GM12878 (cell line): ENCODE data around the gene RBSN. TPM values are rescaled to one million over a fixed set of nuclear protein-coding genes. Genes with fewer than 3 reads are reported as not detected.

Source experiments
- ATAC-seq: fragments of 200-7000 bp; cut with Tn5 transposase; 3 replicates; pipeline ENCODE4 v1.9.1; 2020; ENCODE audit warnings: mild to moderate bottlenecking, moderate library complexity
- BruUV-seq: library from RNA; stranded (reverse); fragments of 400-500 nt; replicated peaks from 2 replicates; lab custom pipeline; 2021; lab: Mats Ljungman, UMichigan
- CTCF ChIA-PET: fragments of 300-600 bp; sonication (Branson Sonifier 250); formaldehyde crosslinking; extraction: SDS; loops from one replicate; lab custom pipeline; 2021; ENCODE audit warnings: inconsistent platforms; lab: Yijun Ruan, JAX
- POLR2A ChIA-PET: fragments of 350-600 bp; formaldehyde crosslinking; extraction: SDS; loops from one replicate; lab custom pipeline; 2021; ENCODE audit warnings: inconsistent platforms; lab: Charles Lee
- RAD21 ChIA-PET: fragments of 300-600 bp; sonication (Branson Sonifier 250); formaldehyde crosslinking; loops from one replicate; lab custom pipeline; 2023; ENCODE audit warnings: antibody characterized with exemption; ENCODE audit not compliant: unreplicated experiment; lab: Charles Lee
- SMC1A ChIA-PET: fragments of 300-600 bp; sonication (Branson Sonifier 250); formaldehyde crosslinking; loops from one replicate; lab custom pipeline; 2023; ENCODE audit not compliant: unreplicated experiment, uncharacterized antibody; lab: Charles Lee
- DNase-seq: peaks from one replicate; pipeline ENCODE4 v3.0.0-alpha.2; 2011; ENCODE audit warnings: low read depth, low spot score
- FAIRE-seq: peaks from 3 replicates; lab custom pipeline; 2011; peaks lifted over from hg19 to GRCh38; lab: Jason Lieb, UNC
- H2AFZ ChIP-seq: 2 replicates; pipeline ENCODE4 v1.6.0; 2011; ENCODE audit warnings: low read depth, low read length, control low read depth; ENCODE audit not compliant: control insufficient read depth
- H3K27ac ChIP-seq: 2 replicates; pipeline ENCODE4 v1.5.1; 2011; ENCODE audit warnings: control low read depth; ENCODE audit not compliant: control insufficient read depth, insufficient read depth
- H3K27me3 ChIP-seq, 2 experiments: replicated peaks in 1 of 2; 2 replicates each; pipeline versions ENCODE4 v1.6.0 to v1.6.1; 2011; ENCODE audit warnings: low read length in 1 of 2; ENCODE audit not compliant: control insufficient read depth in 2 of 2, insufficient read depth in 2 of 2
- H3K36me3 ChIP-seq, 2 experiments: 2 replicates each; pipeline ENCODE4 v1.5.1; 2011; ENCODE audit warnings: low read length in 1 of 2; ENCODE audit not compliant: control insufficient read depth in 2 of 2, insufficient read depth in 2 of 2
- H3K4me1 ChIP-seq: 2 replicates; pipeline ENCODE4 v1.6.1; 2011; ENCODE audit warnings: mild to moderate bottlenecking, low read length, moderate library complexity, mixed read lengths; ENCODE audit not compliant: control insufficient read depth, insufficient read depth
- H3K4me2 ChIP-seq: 2 replicates; pipeline ENCODE4 v1.6.0; 2011; ENCODE audit warnings: control low read depth; ENCODE audit not compliant: control insufficient read depth, insufficient read depth
- H3K4me3 ChIP-seq: fragments of 200-600 bp; sonication (generic); 2 replicates; pipeline ENCODE4 v1.5.1; 2016
- H3K79me2 ChIP-seq: 2 replicates; pipeline ENCODE4 v1.6.0; 2011; ENCODE audit warnings: low read length; ENCODE audit not compliant: control insufficient read depth, insufficient read depth
- H3K9ac ChIP-seq: 2 replicates; pipeline ENCODE4 v1.8.0; 2011; ENCODE audit warnings: low read length, control low read depth, mixed read lengths; ENCODE audit not compliant: control insufficient read depth, insufficient read depth
- H3K9me3 ChIP-seq: replicated peaks from 3 replicates; pipeline ENCODE4 v1.5.1; 2011; ENCODE audit warnings: mild to moderate bottlenecking, low read length; ENCODE audit not compliant: control insufficient read depth, insufficient read depth
- H4K20me1 ChIP-seq: 2 replicates; pipeline ENCODE4 v1.6.0; 2011; ENCODE audit not compliant: control insufficient read depth, insufficient read depth
- CBFB ChIP-seq: IDR thresholded peaks from 2 replicates; pipeline ENCODE4 v1.6.1; 2016; ENCODE audit warnings: antibody characterized with exemption, low read depth
- E2F8 ChIP-seq: fragments of 450-650 bp; IDR thresholded peaks from 2 replicates; pipeline ENCODE4 v1.6.1; 2018; ENCODE audit warnings: mild to moderate bottlenecking, low read depth, moderate library complexity; ENCODE audit not compliant: partially characterized antibody
- EED ChIP-seq: sonication (generic); IDR thresholded peaks from 2 replicates; pipeline ENCODE4 v1.6.1; 2016; ENCODE audit warnings: antibody characterized with exemption, low read depth
- IKZF1 ChIP-seq: fragments of 450-650 bp; conservative IDR thresholded peaks from 2 replicates; pipeline ENCODE4 v1.6.1; 2017; ENCODE audit warnings: antibody characterized with exemption, mild to moderate bottlenecking
- MLLT1 ChIP-seq: fragments of 450-650 bp; IDR thresholded peaks from 2 replicates; pipeline ENCODE4 v1.6.1; 2016; ENCODE audit warnings: mild to moderate bottlenecking
- NRF1 ChIP-seq: conservative IDR thresholded peaks from 2 replicates; pipeline ENCODE4 v1.6.1; 2011; ENCODE audit warnings: mild to moderate bottlenecking, low read depth, low read length, improper control_type of control experiment
- POU2F2 ChIP-seq: IDR thresholded peaks from 3 replicates; pipeline ENCODE4 v1.6.1; 2011; ENCODE audit warnings: low read depth, mild to moderate bottlenecking, low read length, borderline replicate concordance
- RUNX3 ChIP-seq: IDR thresholded peaks from 2 replicates; pipeline ENCODE4 v1.6.1; 2012; ENCODE audit warnings: low read length, inconsistent platforms
- SREBF2 ChIP-seq: IDR thresholded peaks from 2 replicates; pipeline ENCODE4 v1.6.1; 2012; ENCODE audit warnings: mild to moderate bottlenecking, low read length
- ZBTB33 ChIP-seq: fragments of 450-650 bp; IDR thresholded peaks from 2 replicates; pipeline ENCODE4 v1.6.1; 2017; ENCODE audit warnings: mild to moderate bottlenecking
- ZZZ3 ChIP-seq: IDR thresholded peaks from 2 replicates; pipeline ENCODE4 v1.6.1; 2011; ENCODE audit warnings: low read depth; ENCODE audit not compliant: control insufficient read depth, insufficient read length
- WGBS: methylation state at CpG from one replicate; pipeline ENCODE4 v1.1.6; 2016; ENCODE audit warnings: low lambda C conversion rate; ENCODE audit not compliant: insufficient replicate concordance, insufficient coverage; ENCODE audit errors: missing lambda C conversion rate; 5-methylcytosine and 5-hydroxymethylcytosine counted together
- in situ Hi-C: fragments of 300-500 bp; cut with MboI; formaldehyde crosslinking; loops from 9 replicates; pipeline ENCODE4 v1.14.3; 2018; ENCODE audit warnings: mixed read lengths
- intact Hi-C: fragments of 100-400 bp; cut with micrococcal nuclease; formaldehyde crosslinking; loops from one replicate; pipeline ENCODE4 v1.14.2; 2022; ENCODE audit not compliant: unreplicated experiment
- polyA plus RNA-seq, 11 experiments: library from polyadenylated mRNA; depleted of rRNA in 4 of 11; unstranded in 6 of 11; stranded (reverse) in 5 of 11; fragments of >200 nt; fragmentation: Nextera tagmentation in 4 of 11; fragmentation: Illumina TruSeq in 1 of 11; extraction: Ambion mirVana in 4 of 11; extraction: Trizol in 1 of 11; gene quantifications; 1 replicate in 1 of 11; 2 replicates in 10 of 11; pipeline versions ENCODE4 v1.2.1 to v1.2.3, GENCODE V29; 2011 to 2016; ENCODE audit warnings: inconsistent platforms in 2 of 11, missing spikeins in 2 of 11, low read depth in 1 of 11
- total RNA-seq, 4 experiments: library from RNA; depleted of rRNA in 3 of 4; stranded (reverse); fragments of >200 nt in 3 of 4; fragmentation: Illumina TruSeq in 1 of 4; extraction: Trizol in 1 of 4; gene quantifications; 2 replicates each; pipeline versions ENCODE4 v1.2.1 to v1.2.3, GENCODE V29; 2013 to 2021

Gene RBSN
- total and polyA plus RNA-seq, 10 of the 15 experiments (the other 5 are each of a cell fraction or from before 2014, with no cell fraction given): 2.0 to 17.5 (median 10.5) TPM

DNA sequence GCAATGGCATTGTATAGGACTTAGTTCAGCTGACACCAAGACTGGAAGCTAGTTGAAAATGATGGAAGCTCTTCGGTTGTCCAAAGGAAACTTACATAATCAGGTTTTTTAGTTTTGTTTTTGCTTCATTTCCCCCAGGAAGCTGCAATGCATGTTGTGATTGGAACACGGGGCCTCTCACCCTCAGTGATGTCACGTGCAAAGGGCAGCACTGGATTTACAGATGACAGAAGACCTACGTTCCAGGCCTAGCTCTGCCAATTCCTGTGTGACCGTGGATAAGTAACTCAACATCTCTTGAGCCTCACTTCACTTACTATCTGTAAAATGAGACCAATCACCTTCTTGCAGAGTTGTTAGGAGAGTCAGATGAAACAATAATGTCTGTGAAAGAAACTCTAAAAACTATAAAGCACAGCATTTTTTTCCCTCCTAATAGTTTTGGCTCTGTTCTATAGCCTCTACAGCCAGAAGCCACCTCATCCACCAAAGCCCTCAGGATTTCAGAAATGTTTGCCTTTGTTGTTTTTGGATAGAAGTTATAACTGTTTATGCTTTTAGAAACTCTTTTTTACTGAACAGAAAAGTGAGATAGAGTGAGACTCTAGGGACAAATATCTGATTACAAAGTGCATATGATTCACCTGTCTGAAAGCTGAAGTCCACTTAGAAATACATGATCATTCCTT lies 4.6 kb downstream of the RBSN start:
- Histone ChIP-seq H4K20me1 (no peaks in the 10 kb centered on the region), H3K27me3 (no peaks in the 10 kb centered on the region), H3K79me2 (peaks cover 13% of the 10 kb centered on the region), H3K36me3 (peaks cover 1 to 35% of the 10 kb centered on the region in 2 experiments), H3K9me3 (no peaks in the 10 kb centered on the region), H3K27ac (no peak overlapping the region), H3K4me2 (no peak overlapping the region), H3K4me1 (peaks cover 5% of the 10 kb centered on the region), H3K4me3 (no peak overlapping the region), H2AFZ (no peak overlapping the region), H3K9ac (no peak overlapping the region)
- intact Hi-C loops (no loop called here), in situ Hi-C loops (no loop called here)
- ChIA-PET POLR2A (no interaction called here), SMC1A (interaction anchor here (0.8 to 1.0 kb wide), 2 partner anchors 115 to 125 kb away, joined by 3 read pairs; no protein-coding TSS in a partner anchor), CTCF (interaction anchor here (1.3 kb wide), 1 partner anchor 14 kb away, joined by 3 read pairs; no protein-coding TSS in a partner anchor), RAD21 (no interaction called here)
- WGBS: 96% methylated on average over 5 of the region's 5 CpGs
- no TSS peak for BruUV-seq
- FAIRE-seq (no peak), DNase-seq (no peak), ATAC-seq (no peak)
- TF ChIP-seq E2F8 (no peak), EED (no peak)

DNA sequence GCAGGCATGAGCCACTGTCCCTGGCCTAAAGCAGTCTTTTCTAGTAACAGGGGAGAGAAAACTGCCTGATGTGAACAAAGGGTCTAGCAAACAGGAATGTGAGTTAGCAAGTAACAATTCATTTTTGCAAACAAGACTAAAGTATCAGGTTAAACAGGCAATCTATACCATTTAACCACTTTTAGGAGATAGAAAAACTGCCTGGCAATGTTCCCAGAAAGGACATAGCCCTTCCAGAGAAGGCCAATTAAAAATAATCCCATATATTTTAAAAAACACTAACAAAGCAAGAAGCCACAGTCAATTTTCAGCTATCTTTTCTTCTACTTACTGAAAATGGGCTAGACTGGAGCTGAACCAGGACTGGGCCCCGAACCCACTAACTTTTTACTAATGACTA lies 6.3 kb downstream of the RBSN start:
- peaks cover 3% of the 10 kb centered on the region for H3K4me1 ChIP-seq
- H4K20me1 ChIP-seq: no peaks in the 10 kb centered on the region
- H3K9ac ChIP-seq: no peak overlapping the region
- FAIRE-seq: no peak
- peaks cover 1 to 41% of the 10 kb centered on the region in 2 experiments for H3K36me3 ChIP-seq
- ChIA-PET RAD21 (no interaction called here), SMC1A (no interaction called here)
- H3K27me3 ChIP-seq: no peaks in the 10 kb centered on the region
- in situ Hi-C loops: no loop called here
- BruUV-seq: no TSS peak
- no peak for TF ChIP-seq RUNX3
- TF ChIP-seq NRF1: no peak
- TF ChIP-seq CBFB: no peak
- no peak for TF ChIP-seq IKZF1
- no peak for TF ChIP-seq ZBTB33
- TF ChIP-seq MLLT1: no peak
- no peak for TF ChIP-seq SREBF2
- TF ChIP-seq POU2F2: no peak
- no peak for TF ChIP-seq ZZZ3
- TF ChIP-seq, all 136 proteins: peak for 0
- ChIA-PET CTCF (interaction anchor here (1.2 to 2.2 kb wide), 3 partner anchors 15 to 169 kb away, joined by 3 to 10 read pairs (median 6); no protein-coding TSS in a partner anchor), POLR2A (interaction anchor here (1.0 kb wide), 1 partner anchor 22 kb away, joined by 3 read pairs; no protein-coding TSS in a partner anchor)
- ATAC-seq: no peak
- H3K27ac ChIP-seq: no peak overlapping the region
- 100% methylated on average over 1 of the region's 1 CpG for WGBS
- H3K9me3 ChIP-seq: no peaks in the 10 kb centered on the region
- H3K4me2 ChIP-seq: no peak overlapping the region
- no peak for DNase-seq
- intact Hi-C loops: no loop called here
- peaks cover 3% of the 10 kb centered on the region for H3K79me2 ChIP-seq
- H2AFZ ChIP-seq: no peak overlapping the region
- H3K4me3 ChIP-seq: no peak overlapping the region
